Spleen (tissue), 11 donors: ENCODE measurements around the gene OR9Q1. TPM values are rescaled to one million over a fixed set of nuclear protein-coding genes. Genes with fewer than 3 reads are reported as not detected.
"Not testable (repeated sequence)": the region's sequence is repeated elsewhere in the genome, so short reads cannot be mapped to it uniquely, and the experiment has no call there.

ENCODE experiments used
- DNase-seq: peaks from one replicate; pipeline ENCODE4 v3.0.0-alpha.2; 2020
- H3K27ac ChIP-seq, 8 donors: fragments of 200-600 bp; sonication (generic) in 7 of 8; 1 replicate in 4 of 8; 2 replicates in 4 of 8; pipeline versions ENCODE4 v1.5.0 to v1.8.0; 2016 to 2021; ENCODE audit warnings: inconsistent platforms in 4 of 8, mild to moderate bottlenecking in 4 of 8, moderate library complexity in 1 of 8
- H3K27me3 ChIP-seq, 7 donors: fragments of 200-600 bp; sonication (generic) in 6 of 7; replicated peaks in 1 of 7; 1 replicate in 4 of 7; 2 replicates in 3 of 7; pipeline versions ENCODE4 v1.5.0 to v1.8.0; 2016 to 2021; ENCODE audit warnings: inconsistent platforms in 3 of 7, mild to moderate bottlenecking in 1 of 7
- H3K36me3 ChIP-seq, 6 donors: fragments of 200-600 bp; sonication (generic) in 5 of 6; 1 replicate in 4 of 6; 2 replicates in 2 of 6; pipeline versions ENCODE4 v1.5.0 to v1.8.0; 2016 to 2021; ENCODE audit warnings: inconsistent platforms in 2 of 6
- H3K4me1 ChIP-seq, 6 donors: fragments of 200-600 bp; sonication (generic) in 5 of 6; 1 replicate in 3 of 6; 2 replicates in 3 of 6; pipeline versions ENCODE4 v1.5.0 to v1.8.0; 2016 to 2021; ENCODE audit warnings: inconsistent platforms in 3 of 6
- H3K4me3 ChIP-seq, 8 donors: fragments of 200-600 bp; sonication (generic) in 7 of 8; 1 replicate in 4 of 8; 2 replicates in 4 of 8; pipeline versions ENCODE4 v1.5.0 to v1.8.0; 2016 to 2021; ENCODE audit warnings: inconsistent platforms in 4 of 8, mild to moderate bottlenecking in 4 of 8, moderate library complexity in 2 of 8
- H3K9me3 ChIP-seq, 8 donors: fragments of 200-600 bp; sonication (generic) in 7 of 8; 1 replicate in 4 of 8; 2 replicates in 4 of 8; pipeline versions ENCODE4 v1.5.0 to v1.8.0; 2016 to 2021; ENCODE audit warnings: inconsistent platforms in 4 of 8
- CTCF ChIP-seq, 11 experiments: fragments of 200-600 bp in 7 of 11; fragments of 450-650 bp in 4 of 11; sonication (generic) in 4 of 11; IDR thresholded peaks in 8 of 11; conservative IDR thresholded peaks in 3 of 11; 1 replicate in 7 of 11; 2 replicates in 4 of 11; pipeline versions ENCODE4 v1.4.0 to v1.8.0; 2016 to 2021; ENCODE audit warnings: antibody characterized with exemption in 11 of 11, inconsistent platforms in 4 of 11, mild to moderate bottlenecking in 1 of 11
- POLR2A ChIP-seq, 3 donors: fragments of 450-650 bp; IDR thresholded peaks; one replicate each; pipeline ENCODE4 v1.5.1; 2017; ENCODE audit warnings: antibody characterized with exemption in 3 of 3, mild to moderate bottlenecking in 1 of 3
- POLR2AphosphoS5 ChIP-seq, 3 donors: sonication (generic); formaldehyde crosslinking; IDR thresholded peaks; one replicate each; pipeline ENCODE4 v1.5.1; 2017; ENCODE audit warnings: antibody characterized with exemption in 3 of 3
- WGBS, 5 donors: extraction: QIAGEN DNeasy Blood & Tissue Kit in 3 of 5; methylation state at CpG; one replicate each; pipeline versions ENCODE4 v1.1.5 to v1.1.7; 2013 to 2018; 5-methylcytosine and 5-hydroxymethylcytosine counted together
- intact Hi-C: fragments of 100-400 bp; cut with DNase I; formaldehyde crosslinking; loops from one replicate; pipeline ENCODE4 v1.15.0; 2023; ENCODE audit warnings: low total_unique reads
- polyA plus RNA-seq, 3 donors: library from polyadenylated mRNA; stranded (reverse); fragments of 200-250 nt; gene quantifications; one replicate each; pipeline ENCODE4 v1.2.1, GENCODE V29; 2013
- total RNA-seq, 7 donors: library from RNA; depleted of rRNA in 3 of 7; stranded (reverse); fragments of >200 nt in 3 of 7; fragmentation: NEBNext Ultra II Directional in 4 of 7; extraction: Animal tissue kit (Norgen Biotek cat#: 25700) in 4 of 7; gene quantifications; one replicate each; pipeline versions ENCODE4 v1.1.0 to v1.2.1, GENCODE V29; 2016 to 2021
- donor health status: healthy with polysubstance abuse.
- donor health status: DM: no; HTN: no; CAD: no; lungs with moderate emphysema.
- donor health status: DM: no; HTN: no; CAD: no.
- donor health status: Bipolar disorder and iron deficiency.
- donor health status: healthy.
- donor health status: DM: no; HTN: no; CAD: no.
- donor health status: DM: yes; HTN: yes; CAD: no.

The OR9Q1 gene
- total and polyA plus RNA-seq, 10 donors = not detected

GRCh38 chr11:58193391-58193790 is 169.7 kb downstream of the OR9Q1 start:
- Histone ChIP-seq H3K4me3 (no peak overlapping the region), H3K9me3 (peaks cover 0 to 24% (median 17%) of the 10 kb centered on the region in 8 donors), H3K27me3 (no peaks in the 10 kb centered on the region), H3K27ac (no peak overlapping the region), H3K36me3 (no peaks in the 10 kb centered on the region), H3K4me1 (no peaks in the 10 kb centered on the region)
- TF ChIP-seq POLR2A (IDR thresholded peaks at IDR 0.05) (no peak), CTCF (IDR thresholded peaks at IDR 0.05 in 8 of 11, conservative IDR thresholded peaks at IDR 0.05 in 3 of 11) (no peak), POLR2AphosphoS5 (IDR thresholded peaks at IDR 0.05) (no peak)
- DNase-seq = no peak
- intact Hi-C loops = no loop called here

- intact Hi-C loops = no loop called here
- no peaks in the 10 kb centered on the region for H3K4me1 ChIP-seq
- 85 to 95% (median 89%) methylated on average over 2 of the region's 2 CpGs for WGBS, 5 donors
- no peaks in the 10 kb centered on the region for H3K27me3 ChIP-seq
- H3K36me3 ChIP-seq = no peaks in the 10 kb centered on the region
- H3K27ac ChIP-seq = no peak overlapping the region
- H3K4me3 ChIP-seq = no peak overlapping the region
- TF ChIP-seq POLR2A (IDR thresholded peaks at IDR 0.05) (no peak), POLR2AphosphoS5 (IDR thresholded peaks at IDR 0.05) (no peak)
- DNase-seq = no peak
- H3K9me3 ChIP-seq = peaks cover 0 to 26% (median 17%) of the 10 kb centered on the region in 8 donors
Observed at GRCh38 chr11:58195939-58196338, 172.3 kb downstream of the OR9Q1 start.

DNA sequence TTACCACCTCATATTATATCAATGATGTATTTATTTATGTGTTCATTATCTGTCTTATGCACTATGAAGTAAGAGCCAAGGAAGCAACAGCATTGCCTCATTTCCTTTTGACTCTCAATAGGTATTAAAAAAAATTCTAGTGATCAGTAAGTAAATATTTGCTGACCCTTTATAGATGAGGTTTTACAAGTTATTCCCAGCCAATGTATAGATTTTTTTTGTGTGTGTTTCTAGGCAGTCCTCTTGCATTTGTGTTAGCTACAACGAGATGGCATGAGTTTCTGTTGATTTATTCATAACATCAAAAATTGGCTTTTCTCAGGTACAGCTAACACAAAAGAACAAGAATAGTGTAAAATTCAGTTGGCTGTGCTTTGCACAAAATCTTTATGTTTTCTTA is 175.6 kb downstream of the OR9Q1 start:
- intact Hi-C loops = no loop called here
- Histone ChIP-seq H3K36me3 (no peaks in the 10 kb centered on the region), H3K4me1 (no peaks in the 10 kb centered on the region), H3K27ac (no peak overlapping the region), H3K27me3 (no peaks in the 10 kb centered on the region), H3K4me3 (no peak overlapping the region), H3K9me3 (peaks cover 0 to 26% (median 17%) of the 10 kb centered on the region in 8 donors)
- WGBS, 5 donors = 48 to 83% (median 66%) methylated on average over 1 of the region's 1 CpG
- TF ChIP-seq POLR2AphosphoS5 (IDR thresholded peaks at IDR 0.05) (no peak), POLR2A (IDR thresholded peaks at IDR 0.05) (no peak), CTCF (IDR thresholded peaks at IDR 0.05 in 8 of 11, conservative IDR thresholded peaks at IDR 0.05 in 3 of 11) (no peak)
- DNase-seq = no peak

DNA sequence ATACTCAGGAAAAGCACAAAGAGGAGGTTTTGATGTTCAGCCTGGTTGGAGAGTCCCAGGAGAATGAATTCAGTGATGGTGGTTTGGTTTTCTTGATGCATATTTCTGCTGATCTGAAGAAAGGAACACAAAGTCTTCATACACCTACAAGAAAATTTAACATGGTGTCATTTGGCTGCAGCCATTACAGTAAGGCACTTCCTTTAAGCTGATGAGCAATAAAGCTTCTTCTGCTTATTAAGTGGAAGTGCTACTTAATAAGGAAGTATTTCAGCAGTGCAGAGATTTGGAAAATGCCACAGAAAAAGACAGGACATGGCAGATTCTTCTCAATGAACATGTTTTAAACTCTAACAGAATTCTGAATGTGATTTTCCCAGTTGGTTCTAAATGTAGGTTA is 180.4 kb downstream of the OR9Q1 start, which contains the start of gene OR1S2:
OR1S2 (minus strand) TSS at position 101 of the 400 bp plus-strand sequence; CDS start at position 101, 0 bp downstream.
- H3K9me3 ChIP-seq = no peaks in the 10 kb centered on the region
- no peak within 1 kb of the TSS for H3K4me3 ChIP-seq
- TF ChIP-seq POLR2A (IDR thresholded peaks at IDR 0.05) (no peak), CTCF (IDR thresholded peaks at IDR 0.05 in 8 of 11, conservative IDR thresholded peaks at IDR 0.05 in 3 of 11) (no peak), POLR2AphosphoS5 (IDR thresholded peaks at IDR 0.05) (no peak)
- H3K27me3 ChIP-seq = no peaks in the 10 kb centered on the region
- no peaks in the 10 kb centered on the region for H3K4me1 ChIP-seq
- no peak within 1 kb of the TSS for H3K27ac ChIP-seq
- intact Hi-C loops = no loop called here
- no peaks in the 10 kb centered on the region for H3K36me3 ChIP-seq
- no peak for DNase-seq

DNA sequence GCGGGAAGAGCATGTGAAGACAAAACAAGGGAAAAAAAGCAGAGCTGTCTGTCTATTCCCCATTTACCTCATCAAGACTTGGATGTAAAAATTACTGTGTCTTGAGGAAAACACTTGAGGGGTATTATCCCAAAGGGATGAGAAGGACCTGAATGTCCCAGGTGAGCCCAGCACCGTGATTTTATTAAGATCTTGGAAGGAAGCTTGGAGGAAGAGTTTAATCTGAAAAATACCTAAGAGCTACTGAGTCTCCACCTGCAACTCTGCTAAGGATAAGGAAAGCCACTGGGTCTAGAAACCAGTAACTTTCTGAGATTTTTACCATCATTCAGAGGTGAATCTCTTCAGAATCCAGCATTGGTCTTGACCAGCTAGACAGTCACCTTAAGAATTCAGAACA is 188.7 kb downstream of the OR9Q1 start, which contains the start of gene OR1S1:
OR1S1 (plus strand) TSS at position 301 of the 400 bp plus-strand sequence.
- H3K36me3 ChIP-seq, H3K9me3 ChIP-seq, H3K27ac ChIP-seq, DNase-seq, H3K27me3 ChIP-seq, H3K4me1 ChIP-seq, intact Hi-C loops, H3K4me3 ChIP-seq: not testable (repeated sequence)
- 77 to 89% (median 78%) methylated on average over 1 to 2 of the region's 2 CpGs for WGBS, 5 donors
